ENCODE results near the gene SNUPN.

DNA sequence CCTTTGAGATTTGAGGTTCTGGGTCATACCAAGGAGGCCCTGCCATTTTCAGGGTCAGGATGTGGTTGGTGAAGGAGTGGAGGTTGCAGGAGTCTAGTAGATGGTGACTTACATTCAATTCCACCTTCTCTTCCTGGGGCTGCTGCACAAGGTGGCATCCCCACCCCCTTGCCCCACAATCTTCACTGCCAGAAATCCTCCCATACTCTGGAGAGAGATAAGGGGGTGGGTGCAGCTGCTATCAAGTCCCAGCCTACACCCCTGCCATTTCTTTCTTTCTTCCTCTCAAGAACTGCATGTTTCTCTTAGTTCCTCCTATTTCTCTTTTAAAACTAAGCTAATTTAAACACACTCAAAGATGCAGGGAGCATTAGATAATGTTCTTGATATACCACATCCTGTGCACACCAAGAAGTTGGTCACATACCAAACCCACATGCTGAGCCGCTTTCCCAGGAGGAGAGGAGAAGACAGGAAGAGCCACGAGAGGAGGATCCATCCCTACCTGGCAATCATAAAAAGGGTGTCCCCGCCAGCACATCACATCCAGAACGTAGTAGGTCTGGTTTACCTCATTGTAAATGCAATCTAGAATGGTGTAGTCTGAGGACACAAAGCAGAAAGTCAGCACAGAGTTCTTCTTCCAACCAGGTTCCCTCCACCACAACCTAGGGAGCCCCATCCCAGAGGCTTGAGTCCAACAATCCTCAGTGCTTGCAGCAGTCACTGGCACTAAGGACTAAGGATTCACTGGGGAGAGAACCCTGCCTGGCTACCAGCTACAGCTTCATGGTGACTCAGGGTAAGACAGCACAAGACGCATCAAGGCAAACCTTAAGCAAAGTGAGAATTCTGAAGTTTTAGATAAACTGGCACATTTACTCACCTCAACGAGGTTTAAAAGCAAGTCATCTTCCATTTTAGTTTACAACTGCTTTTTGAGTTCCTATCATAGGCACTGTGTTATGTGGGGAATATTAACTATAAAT lies 18.5 kb downstream of the SNUPN start:
- TF ChIP-seq POLR2A (IDR thresholded peaks at IDR 0.05; ENCODE audit: low read depth, low read length) (no peak), EZH2 (IDR thresholded peaks at IDR 0.05; ENCODE audit: borderline replicate concordance, control insufficient read depth, low read depth, low read length) (no peak), POLR2AphosphoS5 (IDR thresholded peaks at IDR 0.05; ENCODE audit: low read length) (no peak), RCOR1 (conservative IDR thresholded peaks at IDR 0.05; ENCODE audit: low read depth, low read length) (no peak), TCF12 (IDR thresholded peaks at IDR 0.05; ENCODE audit: low read depth, low read length) (no peak), DPF2 (IDR thresholded peaks at IDR 0.05) (no peak), SUZ12 (IDR thresholded peaks at IDR 0.05; ENCODE audit: unreplicated experiment) (no peak), CTCF (IDR thresholded peaks at IDR 0.05 in 2 of 3, conservative IDR thresholded peaks at IDR 0.05 in 1 of 3; ENCODE audit: control insufficient read depth in 2 of 3, extremely low read depth in 1 of 3, insufficient read depth in 1 of 3, low read depth in 3 of 3, low read length in 3 of 3) (no peak), TAF1 (IDR thresholded peaks at IDR 0.05; ENCODE audit: borderline replicate concordance, low read depth, low read length) (no peak), ZBTB11 (CRISPR knock-in tag; IDR thresholded peaks at IDR 0.05) (no peak), BHLHE40 (IDR thresholded peaks at IDR 0.05; ENCODE audit: borderline replicate concordance in 1 of 2, low read depth in 2 of 2, low read length in 1 of 2) (no peak), FOS (IDR thresholded peaks at IDR 0.05; ENCODE audit: borderline replicate concordance, extremely low read depth, insufficient read length) (no peak), ZZZ3 (IDR thresholded peaks at IDR 0.05; ENCODE audit: control insufficient read depth, insufficient read length, low read depth) (no peak)
- TF ChIP-seq, protein P1, sequence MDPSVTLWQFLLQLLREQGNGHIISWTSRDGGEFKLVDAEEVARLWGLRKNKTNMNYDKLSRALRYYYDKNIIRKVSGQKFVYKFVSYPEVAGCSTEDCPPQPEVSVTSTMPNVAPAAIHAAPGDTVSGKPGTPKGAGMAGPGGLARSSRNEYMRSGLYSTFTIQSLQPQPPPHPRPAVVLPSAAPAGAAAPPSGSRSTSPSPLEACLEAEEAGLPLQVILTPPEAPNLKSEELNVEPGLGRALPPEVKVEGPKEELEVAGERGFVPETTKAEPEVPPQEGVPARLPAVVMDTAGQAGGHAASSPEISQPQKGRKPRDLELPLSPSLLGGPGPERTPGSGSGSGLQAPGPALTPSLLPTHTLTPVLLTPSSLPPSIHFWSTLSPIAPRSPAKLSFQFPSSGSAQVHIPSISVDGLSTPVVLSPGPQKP (IDR thresholded peaks at IDR 0.05; ENCODE audit: low read depth, low read length), result no peak
